Stomach (tissue), 9 donors: ENCODE measurements around the gene CPB2. TPM values are rescaled to one million over a fixed set of nuclear protein-coding genes. Genes with fewer than 3 reads are reported as not detected.

Experiments used
- DNase-seq, 2 donors: peaks; one replicate each; pipeline versions ENCODE4 v3.0.0 to v3.0.0-alpha.2; 2013 to 2019
- H3K27ac ChIP-seq, 5 donors: fragments of 200-600 bp in 4 of 5; sonication (generic) in 4 of 5; one replicate each; pipeline ENCODE4 v1.5.1; 2013 to 2019; ENCODE audit warnings: mild to moderate bottlenecking in 1 of 5, moderate library complexity in 1 of 5
- H3K27me3 ChIP-seq, 3 donors: fragments of 200-600 bp; sonication (generic); one replicate each; pipeline ENCODE4 v1.5.1; 2017 to 2019; ENCODE audit warnings: mixed run types in 1 of 3
- H3K36me3 ChIP-seq, 4 donors: fragments of 200-600 bp; sonication (generic); 1 replicate in 3 of 4; 2 replicates in 1 of 4; pipeline ENCODE4 v1.5.1; 2016 to 2019
- H3K4me1 ChIP-seq, 4 donors: fragments of 200-600 bp; sonication (generic); one replicate each; pipeline ENCODE4 v1.5.1; 2016 to 2019
- H3K4me3 ChIP-seq, 4 donors: fragments of 200-600 bp; sonication (generic) in 3 of 4; one replicate each; pipeline ENCODE4 v1.5.1; 2016 to 2019; ENCODE audit warnings: mild to moderate bottlenecking in 1 of 4
- H3K9me3 ChIP-seq, 4 donors: fragments of 200-600 bp; sonication (generic); one replicate each; pipeline ENCODE4 v1.5.1; 2016 to 2019
- EP300 ChIP-seq: sonication (generic); formaldehyde crosslinking; IDR thresholded peaks from one replicate; pipeline ENCODE4 v1.6.1; 2017; ENCODE audit warnings: antibody characterized with exemption
- POLR2A ChIP-seq, 4 donors: fragments of 450-650 bp; IDR thresholded peaks; one replicate each; pipeline ENCODE4 v1.6.1; 2016; ENCODE audit warnings: antibody characterized with exemption in 4 of 4, control low read depth in 2 of 4, mild to moderate bottlenecking in 1 of 4, moderate library complexity in 1 of 4
- POLR2AphosphoS5 ChIP-seq, 3 donors: sonication (generic); formaldehyde crosslinking; IDR thresholded peaks; one replicate each; pipeline ENCODE4 v1.6.1; 2016; ENCODE audit warnings: antibody characterized with exemption in 3 of 3
- WGBS, 5 donors: extraction: QIAGEN DNeasy Blood & Tissue Kit in 3 of 5; methylation state at CpG; one replicate each; pipeline versions ENCODE4 v1.1.5 to v1.1.7; 2013 to 2018; 5-methylcytosine and 5-hydroxymethylcytosine counted together
- intact Hi-C: fragments of 100-400 bp; cut with DNase I; formaldehyde crosslinking; loops from one replicate; pipeline ENCODE4 v1.15.1; 2023; ENCODE audit warnings: low total_unique reads
- polyA plus RNA-seq, 3 donors: library from polyadenylated mRNA; stranded (reverse); fragments of 200-250 nt; gene quantifications; one replicate each; pipeline ENCODE4 v1.2.3, GENCODE V29; 2013
- total RNA-seq, 5 donors: library from RNA; depleted of rRNA; stranded (reverse); fragments of >200 nt; gene quantifications; one replicate each; pipeline versions ENCODE4 v1.1.0 to v1.2.3, GENCODE V29; 2014 to 2016
- TF ChIP-seq, protein P1 (sequence below), 7 experiments: fragments of 450-650 bp in 4 of 7; fragments of 200-600 bp in 3 of 7; sonication (generic) in 3 of 7; IDR thresholded peaks; one replicate each; pipeline ENCODE4 v1.5.1; 2016 to 2019; ENCODE audit warnings: antibody characterized with exemption in 7 of 7, control low read depth in 2 of 7, mild to moderate bottlenecking in 1 of 7
- donor health status: healthy with polysubstance abuse.
- donor health status: Bipolar disorder and iron deficiency.
- donor health status: healthy.

Gene CPB2
- total and polyA plus RNA-seq, 8 donors: 0.37 to 2.2 TPM; not detected in 6

- Histone ChIP-seq H3K9me3 (no peaks in the 10 kb centered on the region), H3K27me3 (no peaks in the 10 kb centered on the region), H3K36me3 (no peaks in the 10 kb centered on the region), H3K4me1 (peaks cover 0 to 2% (median under 1%) of the 10 kb centered on the region in 4 donors), H3K27ac (no peak overlapping the region), H3K4me3 (no peak overlapping the region)
- 62 to 73% (median 67%) methylated on average over 4 of the region's 4 CpGs for WGBS, 5 donors
- no peak for TF ChIP-seq POLR2A (IDR thresholded peaks at IDR 0.05)
- peak in 1 of 2 donors; percentile 11 for DNase-seq
- intact Hi-C loops: no loop called here
Measured at GRCh38 chr13:46106839-46107371, 2.1 kb upstream of the CPB2 start.

- 87 to 94% (median 94%) methylated on average over 7 of the region's 7 CpGs for WGBS, 5 donors
- TF ChIP-seq, protein P1, sequence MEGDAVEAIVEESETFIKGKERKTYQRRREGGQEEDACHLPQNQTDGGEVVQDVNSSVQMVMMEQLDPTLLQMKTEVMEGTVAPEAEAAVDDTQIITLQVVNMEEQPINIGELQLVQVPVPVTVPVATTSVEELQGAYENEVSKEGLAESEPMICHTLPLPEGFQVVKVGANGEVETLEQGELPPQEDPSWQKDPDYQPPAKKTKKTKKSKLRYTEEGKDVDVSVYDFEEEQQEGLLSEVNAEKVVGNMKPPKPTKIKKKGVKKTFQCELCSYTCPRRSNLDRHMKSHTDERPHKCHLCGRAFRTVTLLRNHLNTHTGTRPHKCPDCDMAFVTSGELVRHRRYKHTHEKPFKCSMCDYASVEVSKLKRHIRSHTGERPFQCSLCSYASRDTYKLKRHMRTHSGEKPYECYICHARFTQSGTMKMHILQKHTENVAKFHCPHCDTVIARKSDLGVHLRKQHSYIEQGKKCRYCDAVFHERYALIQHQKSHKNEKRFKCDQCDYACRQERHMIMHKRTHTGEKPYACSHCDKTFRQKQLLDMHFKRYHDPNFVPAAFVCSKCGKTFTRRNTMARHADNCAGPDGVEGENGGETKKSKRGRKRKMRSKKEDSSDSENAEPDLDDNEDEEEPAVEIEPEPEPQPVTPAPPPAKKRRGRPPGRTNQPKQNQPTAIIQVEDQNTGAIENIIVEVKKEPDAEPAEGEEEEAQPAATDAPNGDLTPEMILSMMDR (IDR thresholded peaks at IDR 0.05): no peak
- TF ChIP-seq POLR2A (IDR thresholded peaks at IDR 0.05) (no peak), POLR2AphosphoS5 (IDR thresholded peaks at IDR 0.05) (no peak), EP300 (no peak)
- Histone ChIP-seq H3K4me3 (no peak overlapping the region), H3K9me3 (no peaks in the 10 kb centered on the region), H3K36me3 (no peaks in the 10 kb centered on the region), H3K27ac (no peak overlapping the region), H3K4me1 (peaks cover 0 to 6% (median 2%) of the 10 kb centered on the region in 4 donors), H3K27me3 (no peaks in the 10 kb centered on the region)
- DNase-seq: no peak
- intact Hi-C loops: no loop called here
Measured at GRCh38 chr13:46103037-46103436, 1.8 kb downstream of the CPB2 start.

DNA sequence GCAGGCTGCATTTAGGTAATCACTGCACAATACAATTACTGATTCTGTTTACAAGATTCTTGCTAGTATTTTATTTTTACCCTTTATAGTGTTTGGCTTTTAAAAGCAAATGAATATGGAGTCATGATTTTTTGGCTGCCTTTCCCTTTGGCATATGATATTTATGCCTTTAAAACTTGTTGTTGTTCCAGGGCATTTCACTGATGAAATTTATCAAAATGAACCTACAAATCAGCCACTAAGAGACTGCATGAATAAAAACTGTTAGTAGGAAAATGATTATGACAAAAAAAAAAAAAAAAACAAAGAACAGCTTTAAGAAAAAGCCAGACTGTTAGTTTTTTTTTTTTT is 2.6 kb downstream of the CPB2 start:
- intact Hi-C loops: no loop called here
- H3K27me3 ChIP-seq: no peaks in the 10 kb centered on the region

GRCh38 chr13:46101484-46102254 is 3.2 kb downstream of the CPB2 start:
- Histone ChIP-seq H3K9me3 (no peaks in the 10 kb centered on the region), H3K27ac (no peak overlapping the region), H3K36me3 (no peaks in the 10 kb centered on the region), H3K27me3 (no peaks in the 10 kb centered on the region), H3K4me1 (peaks cover 0 to 6% (median 2%) of the 10 kb centered on the region in 4 donors), H3K4me3 (no peak overlapping the region)
- TF ChIP-seq, protein P1 (IDR thresholded peaks at IDR 0.05): no peak
- no peak for TF ChIP-seq EP300
- no peak for TF ChIP-seq POLR2A (IDR thresholded peaks at IDR 0.05)
- no peak for TF ChIP-seq POLR2AphosphoS5 (IDR thresholded peaks at IDR 0.05)
- WGBS, 5 donors: 62 to 74% (median 71%) methylated on average over 8 of the region's 8 CpGs
- intact Hi-C loops: no loop called here
- DNase-seq: no peak

More for the DNA sequence above, 2.6 kb downstream of the CPB2 start:
- H3K9me3 ChIP-seq: no peaks in the 10 kb centered on the region
- H3K36me3 ChIP-seq: no peaks in the 10 kb centered on the region
- no peak overlapping the region for H3K27ac ChIP-seq
- peaks cover 0 to 6% (median 2%) of the 10 kb centered on the region in 4 donors for H3K4me1 ChIP-seq
- DNase-seq: no peak
- no peak overlapping the region for H3K4me3 ChIP-seq
- TF ChIP-seq POLR2A (IDR thresholded peaks at IDR 0.05): no peak

DNA sequence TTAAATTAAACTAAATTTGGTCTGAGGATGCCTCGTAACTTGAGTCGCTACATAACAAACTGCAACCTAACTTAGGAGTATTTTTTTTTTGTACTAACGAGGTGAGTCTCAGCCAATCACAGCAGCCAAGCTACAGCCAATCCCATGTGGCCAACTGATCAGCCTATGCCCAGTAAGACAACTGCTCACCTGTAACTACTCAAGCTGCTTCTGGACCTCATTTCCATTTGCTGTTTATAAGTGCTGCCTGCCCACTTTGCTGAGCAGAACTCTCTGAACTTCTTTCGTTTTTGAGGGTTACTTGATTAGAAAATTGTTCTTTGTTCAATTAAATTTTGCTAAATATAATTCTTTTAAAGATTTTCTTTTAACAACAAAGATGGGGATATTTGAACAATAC is 3.8 kb downstream of the CPB2 start:
- intact Hi-C loops: no loop called here
- TF ChIP-seq EP300: no peak
- TF ChIP-seq, protein P1 (IDR thresholded peaks at IDR 0.05): no peak
- H3K9me3 ChIP-seq: no peaks in the 10 kb centered on the region
- 74 to 87% (median 79%) methylated on average over 4 of the region's 4 CpGs for WGBS, 5 donors
- H3K4me1 ChIP-seq: peaks cover 0 to 6% (median 2%) of the 10 kb centered on the region in 4 donors
- H3K27me3 ChIP-seq: no peaks in the 10 kb centered on the region
- no peak overlapping the region for H3K4me3 ChIP-seq
- H3K36me3 ChIP-seq: no peaks in the 10 kb centered on the region
- DNase-seq: no peak
- H3K27ac ChIP-seq: no peak overlapping the region
